Mucosa of stomach (tissue), 1 donor: ENCODE data around the gene PACRGL.
"Not testable (repeated sequence)": the region's sequence is repeated elsewhere in the genome, so short reads cannot be mapped to it uniquely, and the experiment has no call there.

ENCODE experiments used
- H3K27me3 ChIP-seq: one replicate; pipeline ENCODE4 v1.7.0; 2013; ENCODE audit warnings: mild to moderate bottlenecking, low read length; ENCODE audit not compliant: control insufficient read depth, insufficient read depth
- H3K36me3 ChIP-seq: one replicate; pipeline ENCODE4 v1.7.0; 2013; ENCODE audit warnings: low read length; ENCODE audit not compliant: control insufficient read depth, insufficient read depth
- H3K4me1 ChIP-seq: one replicate; pipeline ENCODE4 v1.7.0; 2013; ENCODE audit warnings: mild to moderate bottlenecking, low read length; ENCODE audit not compliant: control insufficient read depth, insufficient read depth
- H3K4me3 ChIP-seq: one replicate; pipeline ENCODE4 v1.7.0; 2013; ENCODE audit warnings: low read length
- H3K9ac ChIP-seq: one replicate; pipeline ENCODE4 v1.7.0; 2013; ENCODE audit warnings: mild to moderate bottlenecking, low read length, moderate library complexity
- H3K9me3 ChIP-seq: one replicate; pipeline ENCODE4 v1.7.0; 2013; ENCODE audit warnings: mild to moderate bottlenecking, low read length, moderate library complexity; ENCODE audit not compliant: control insufficient read depth
- donor health status: Pancreatic carcinoma.

The PACRGL gene

GRCh38 chr4:20735931-20736330 is 35.7 kb downstream of the PACRGL start:
- no peaks in the 10 kb centered on the region for H3K36me3 ChIP-seq
- no peaks in the 10 kb centered on the region for H3K9me3 ChIP-seq
- H3K4me1 ChIP-seq: no peaks in the 10 kb centered on the region
- H3K9ac ChIP-seq: no peak overlapping the region
- H3K4me3 ChIP-seq: no peak overlapping the region
- no peaks in the 10 kb centered on the region for H3K27me3 ChIP-seq

DNA sequence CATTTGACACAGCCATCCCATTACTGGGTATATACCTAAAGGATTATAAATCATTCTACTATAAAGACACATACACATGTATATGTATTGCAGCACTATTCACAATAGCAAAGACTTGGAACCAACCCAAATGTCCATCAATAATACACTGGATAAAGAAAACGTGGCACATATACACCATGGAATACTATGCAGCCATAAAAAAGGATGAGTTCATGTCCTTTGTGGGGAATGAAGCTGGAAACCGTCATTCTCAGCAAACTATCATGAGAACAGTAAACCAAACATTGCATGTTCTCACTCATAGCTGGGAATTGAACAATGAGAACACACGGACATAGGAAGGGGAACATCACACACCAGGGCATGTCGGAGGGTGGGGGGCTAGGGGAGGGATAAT is 45.7 kb downstream of the PACRGL start:
- not testable (repeated sequence) for H3K36me3 ChIP-seq, H3K4me3 ChIP-seq, H3K4me1 ChIP-seq, H3K9me3 ChIP-seq, H3K9ac ChIP-seq, H3K27me3 ChIP-seq

DNA sequence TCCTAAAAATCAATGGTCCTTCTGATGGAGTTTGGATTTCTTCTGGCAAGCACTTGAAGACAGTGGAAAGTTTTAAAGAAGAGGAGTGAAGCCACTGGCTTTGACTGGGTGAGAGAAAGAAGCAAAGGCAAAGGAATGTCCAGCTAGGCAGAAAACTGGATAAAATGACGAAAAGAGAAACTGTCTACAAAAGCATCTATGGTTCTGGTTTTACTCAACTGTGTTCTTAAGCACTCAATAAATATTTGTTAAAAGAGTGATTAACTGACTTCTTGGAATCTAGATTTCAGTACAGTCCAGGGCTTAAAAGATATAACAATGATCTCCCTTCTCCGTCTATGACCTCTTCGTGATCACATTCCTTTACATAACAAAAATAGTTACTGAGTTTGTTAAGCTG is 52.4 kb downstream of the PACRGL start:
- H3K4me3 ChIP-seq: no peak overlapping the region
- H3K27me3 ChIP-seq: no peaks in the 10 kb centered on the region
- no peaks in the 10 kb centered on the region for H3K4me1 ChIP-seq
- no peaks in the 10 kb centered on the region for H3K9me3 ChIP-seq
- no peak overlapping the region for H3K9ac ChIP-seq
- no peaks in the 10 kb centered on the region for H3K36me3 ChIP-seq

DNA sequence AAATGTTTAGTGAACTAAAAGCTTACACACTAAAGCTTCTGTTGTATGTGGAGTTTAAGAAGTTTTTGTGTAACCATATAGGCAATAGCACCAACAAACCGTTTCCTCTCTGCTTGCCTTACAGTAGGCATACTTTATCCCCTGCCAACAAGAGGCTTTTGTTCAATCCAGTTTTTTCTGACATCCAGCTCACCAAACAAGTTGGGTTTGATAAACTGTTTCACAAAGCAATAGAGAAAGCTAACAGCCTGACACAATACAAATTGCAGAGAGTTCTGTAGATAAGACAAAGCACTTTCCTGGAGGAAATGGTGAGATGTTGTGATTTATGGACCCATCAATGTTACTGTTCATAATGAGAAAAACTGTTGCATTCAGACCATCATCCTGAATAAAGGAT is 53.8 kb downstream of the PACRGL start:
- no peaks in the 10 kb centered on the region for H3K4me1 ChIP-seq
- H3K36me3 ChIP-seq: no peaks in the 10 kb centered on the region
- no peaks in the 10 kb centered on the region for H3K9me3 ChIP-seq
- H3K27me3 ChIP-seq: no peaks in the 10 kb centered on the region
- no peak overlapping the region for H3K9ac ChIP-seq
- no peak overlapping the region for H3K4me3 ChIP-seq

DNA sequence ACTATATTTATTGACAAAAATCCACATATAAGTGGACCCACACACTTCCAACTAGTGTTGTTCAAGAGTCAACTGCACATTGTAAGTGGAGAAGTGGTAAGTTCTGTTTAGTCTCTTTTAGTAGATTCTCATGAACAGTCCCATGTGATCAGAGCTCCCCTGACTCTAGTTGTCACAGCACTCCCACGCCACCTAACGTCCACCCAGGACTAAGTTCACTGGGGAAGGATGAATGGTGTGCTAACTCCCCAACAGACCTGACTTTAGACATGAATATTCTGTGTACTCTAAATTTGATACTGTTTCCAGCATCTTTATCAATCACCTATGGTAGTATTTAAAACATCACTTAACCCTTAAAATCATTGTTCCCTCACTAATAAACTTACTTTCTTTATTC is 59.8 kb downstream of the PACRGL start:
- H3K27me3 ChIP-seq: no peaks in the 10 kb centered on the region
- H3K4me1 ChIP-seq: no peaks in the 10 kb centered on the region
- H3K4me3 ChIP-seq: no peak overlapping the region
- H3K9ac ChIP-seq: no peak overlapping the region
- no peaks in the 10 kb centered on the region for H3K9me3 ChIP-seq
- H3K36me3 ChIP-seq: no peaks in the 10 kb centered on the region

GRCh38 chr4:20761382-20761781 is 61.1 kb downstream of the PACRGL start:
- H3K4me3 ChIP-seq: no peak overlapping the region
- H3K9ac ChIP-seq: no peak overlapping the region
- no peaks in the 10 kb centered on the region for H3K4me1 ChIP-seq
- H3K27me3 ChIP-seq: no peaks in the 10 kb centered on the region
- H3K9me3 ChIP-seq: no peaks in the 10 kb centered on the region
- H3K36me3 ChIP-seq: no peaks in the 10 kb centered on the region

- Histone ChIP-seq H3K27me3 (no peaks in the 10 kb centered on the region), H3K4me3 (no peak overlapping the region), H3K9ac (no peak overlapping the region), H3K4me1 (no peaks in the 10 kb centered on the region), H3K36me3 (no peaks in the 10 kb centered on the region), H3K9me3 (no peaks in the 10 kb centered on the region)
Measured at GRCh38 chr4:20761826-20762225, 61.6 kb downstream of the PACRGL start.

DNA sequence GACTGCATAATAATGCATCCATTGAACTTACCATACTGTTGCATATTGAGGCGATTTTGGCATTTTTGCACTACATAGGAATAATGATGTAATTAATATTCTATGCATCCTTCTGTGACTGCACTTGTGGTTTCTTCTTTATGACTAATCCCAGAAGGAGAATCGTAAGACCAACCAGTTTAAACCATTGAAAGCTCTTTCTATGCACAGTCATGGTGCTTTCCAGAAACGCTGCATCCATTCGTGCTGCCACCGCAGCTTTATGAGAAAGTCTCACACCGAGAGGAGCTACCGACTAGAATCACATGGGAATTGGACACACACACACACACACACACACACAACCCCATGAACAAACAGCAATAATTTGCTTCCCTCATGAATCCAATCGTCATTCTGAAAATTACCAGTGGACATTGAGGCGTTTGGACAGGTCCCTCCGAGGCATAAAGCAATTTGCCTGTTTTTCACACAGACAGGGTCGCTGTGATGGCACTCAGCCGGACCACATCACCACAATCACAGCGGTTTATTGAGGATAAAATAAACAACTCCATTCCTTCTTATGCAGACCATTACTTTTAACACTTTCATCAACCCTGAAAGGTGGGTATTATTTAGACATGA is 64.2 kb downstream of the PACRGL start:
- H3K4me3 ChIP-seq: no peak overlapping the region
- H3K27me3 ChIP-seq: no peaks in the 10 kb centered on the region
- H3K36me3 ChIP-seq: no peaks in the 10 kb centered on the region
- no peak overlapping the region for H3K9ac ChIP-seq
- no peaks in the 10 kb centered on the region for H3K9me3 ChIP-seq
- H3K4me1 ChIP-seq: no peaks in the 10 kb centered on the region

- H3K27me3 ChIP-seq: peaks cover 4% of the 10 kb centered on the region
- no peaks in the 10 kb centered on the region for H3K9me3 ChIP-seq
- no peaks in the 10 kb centered on the region for H3K4me1 ChIP-seq
- H3K9ac ChIP-seq: no peak overlapping the region
- H3K4me3 ChIP-seq: no peak overlapping the region
- no peaks in the 10 kb centered on the region for H3K36me3 ChIP-seq
Measured at GRCh38 chr4:20773144-20773997, 73.1 kb downstream of the PACRGL start.

DNA sequence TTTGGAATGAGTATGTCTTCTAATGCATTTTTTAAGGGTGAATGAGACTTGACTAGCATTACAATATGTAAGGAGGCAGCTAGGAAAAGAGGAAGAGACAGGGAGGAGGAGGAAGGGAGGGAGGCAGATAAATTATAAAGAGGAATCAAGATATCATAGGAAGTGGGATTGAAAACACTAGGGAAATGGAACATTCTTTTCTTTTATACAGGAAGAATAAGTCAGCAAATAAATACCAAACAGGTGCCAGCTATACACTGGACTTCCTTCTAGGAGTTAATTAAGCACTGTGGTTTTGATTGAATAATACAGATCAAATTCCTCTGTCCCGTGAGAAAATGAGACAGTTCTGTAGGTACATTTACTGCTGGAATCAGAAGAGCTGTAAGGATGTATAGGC is 78.6 kb downstream of the PACRGL start:
- Histone ChIP-seq H3K4me1 (no peaks in the 10 kb centered on the region), H3K9ac (no peak overlapping the region), H3K9me3 (no peaks in the 10 kb centered on the region), H3K36me3 (no peaks in the 10 kb centered on the region), H3K27me3 (no peaks in the 10 kb centered on the region), H3K4me3 (no peak overlapping the region)

DNA sequence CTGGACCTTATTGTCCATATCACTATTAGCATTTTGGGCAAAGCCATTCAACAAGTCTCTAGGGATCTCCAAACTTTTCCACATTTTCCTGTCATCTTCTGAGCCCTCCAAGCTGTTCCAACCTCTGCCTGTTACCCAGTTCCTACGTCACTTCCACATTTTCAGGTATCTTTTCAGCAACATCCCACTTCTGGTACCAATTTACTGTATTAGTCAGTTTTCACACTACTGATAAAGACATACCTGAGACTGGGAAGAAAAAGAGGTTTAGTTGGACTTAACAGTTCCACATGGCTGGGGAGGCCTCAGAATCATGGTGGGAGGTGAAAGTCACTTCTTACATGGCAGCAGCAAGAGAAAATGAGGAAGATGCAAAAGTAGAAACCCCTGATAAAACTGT is 82.9 kb downstream of the PACRGL start:
- H3K36me3 ChIP-seq, H3K9ac ChIP-seq, H3K4me3 ChIP-seq, H3K4me1 ChIP-seq, H3K9me3 ChIP-seq, H3K27me3 ChIP-seq: not testable (repeated sequence)

GRCh38 chr4:20787940-20788665 is 87.8 kb downstream of the PACRGL start:
- Histone ChIP-seq H3K9me3 (no peaks in the 10 kb centered on the region), H3K9ac (no peak overlapping the region), H3K27me3 (no peaks in the 10 kb centered on the region), H3K4me3 (no peak overlapping the region), H3K4me1 (no peaks in the 10 kb centered on the region), H3K36me3 (no peaks in the 10 kb centered on the region)
